Nephron progenitor cell (in vitro differentiated cells): ENCODE results near the gene IL36RN.

Experiments
- DNase-seq: peaks from one replicate; pipeline ENCODE4 v3.0.0; 2021
- H3K27ac Mint-ChIP-seq: 2 replicates; pipeline ENCODE4 v1.8.0; 2021; ENCODE audit warnings: mild to moderate bottlenecking, moderate library complexity, mixed read lengths
- H3K27me3 Mint-ChIP-seq: 2 replicates; pipeline ENCODE4 v1.8.0; 2021; ENCODE audit warnings: mild to moderate bottlenecking, low read depth, mixed read lengths; ENCODE audit not compliant: poor library complexity
- H3K36me3 Mint-ChIP-seq: 2 replicates; pipeline ENCODE4 v1.8.0; 2021; ENCODE audit warnings: low read depth, mixed read lengths
- H3K4me1 Mint-ChIP-seq: 2 replicates; pipeline ENCODE4 v1.8.0; 2021; ENCODE audit warnings: mixed read lengths
- H3K4me3 Mint-ChIP-seq: 2 replicates; pipeline ENCODE4 v1.8.0; 2021; ENCODE audit warnings: mild to moderate bottlenecking, moderate library complexity, mixed read lengths
- H3K9me3 Mint-ChIP-seq: 2 replicates; pipeline ENCODE4 v1.8.0; 2021; ENCODE audit warnings: mild to moderate bottlenecking, moderate library complexity, mixed read lengths
- TF ChIP-seq, protein P1 (sequence below): fragments of 200-600 bp; sonication (generic); IDR thresholded peaks from 2 replicates; pipeline ENCODE4 v1.5.0; 2021; ENCODE audit warnings: antibody characterized with exemption

The IL36RN gene

DNA sequence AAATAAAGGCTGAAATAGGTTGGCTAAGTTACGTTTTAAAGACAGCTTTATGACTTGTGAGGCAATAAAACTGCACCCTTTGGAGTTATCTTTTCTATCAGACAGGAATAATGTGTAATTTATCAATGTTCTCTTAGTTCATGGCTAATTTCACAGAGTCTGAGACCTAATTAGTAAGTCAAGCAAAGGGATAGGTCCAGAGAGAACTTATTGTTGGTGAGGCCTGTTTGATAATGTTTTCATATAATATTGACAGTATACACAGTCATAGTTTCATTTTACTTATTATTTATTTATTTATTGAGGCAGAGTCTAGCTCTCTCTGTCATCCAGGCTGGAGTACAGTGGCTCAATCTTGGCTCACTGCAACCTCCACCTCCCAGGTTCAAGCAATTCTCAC lies 1.9 kb upstream of the IL36RN start:
- H3K9me3 Mint-ChIP-seq = peaks cover 44% of the 10 kb centered on the region

DNA sequence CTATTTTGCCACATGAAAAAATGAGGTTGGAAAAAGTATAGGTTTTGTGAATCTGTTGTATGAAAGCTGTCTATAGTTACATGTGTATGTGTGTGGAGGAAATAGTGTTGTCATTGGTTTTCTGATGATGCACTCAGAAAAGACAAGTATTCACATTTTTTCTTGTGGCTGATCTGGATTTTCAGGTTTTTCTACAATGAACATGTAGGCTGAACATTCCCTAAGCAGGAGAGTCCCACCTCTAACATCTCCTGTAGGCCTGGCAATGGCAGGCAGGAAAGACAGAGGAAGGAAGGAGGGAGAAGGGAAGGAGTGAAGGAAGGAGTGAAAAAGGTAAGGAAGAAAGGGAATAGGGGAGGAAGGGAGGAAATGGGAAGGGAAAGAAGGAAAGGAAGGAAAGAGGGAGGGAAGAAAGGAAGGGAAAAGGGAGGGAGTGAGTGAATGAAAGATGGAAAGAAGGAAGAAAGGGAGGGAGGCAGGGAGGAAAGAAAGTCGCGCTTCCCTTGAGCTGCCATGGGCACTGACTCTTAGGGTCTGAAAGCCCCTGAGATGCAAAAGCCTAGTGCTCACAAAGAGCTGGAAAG lies 495 bp upstream of the IL36RN start:
- no peaks in the 10 kb centered on the region for H3K36me3 Mint-ChIP-seq
- peaks cover 33% of the 10 kb centered on the region for H3K9me3 Mint-ChIP-seq
- TF ChIP-seq, protein P1, sequence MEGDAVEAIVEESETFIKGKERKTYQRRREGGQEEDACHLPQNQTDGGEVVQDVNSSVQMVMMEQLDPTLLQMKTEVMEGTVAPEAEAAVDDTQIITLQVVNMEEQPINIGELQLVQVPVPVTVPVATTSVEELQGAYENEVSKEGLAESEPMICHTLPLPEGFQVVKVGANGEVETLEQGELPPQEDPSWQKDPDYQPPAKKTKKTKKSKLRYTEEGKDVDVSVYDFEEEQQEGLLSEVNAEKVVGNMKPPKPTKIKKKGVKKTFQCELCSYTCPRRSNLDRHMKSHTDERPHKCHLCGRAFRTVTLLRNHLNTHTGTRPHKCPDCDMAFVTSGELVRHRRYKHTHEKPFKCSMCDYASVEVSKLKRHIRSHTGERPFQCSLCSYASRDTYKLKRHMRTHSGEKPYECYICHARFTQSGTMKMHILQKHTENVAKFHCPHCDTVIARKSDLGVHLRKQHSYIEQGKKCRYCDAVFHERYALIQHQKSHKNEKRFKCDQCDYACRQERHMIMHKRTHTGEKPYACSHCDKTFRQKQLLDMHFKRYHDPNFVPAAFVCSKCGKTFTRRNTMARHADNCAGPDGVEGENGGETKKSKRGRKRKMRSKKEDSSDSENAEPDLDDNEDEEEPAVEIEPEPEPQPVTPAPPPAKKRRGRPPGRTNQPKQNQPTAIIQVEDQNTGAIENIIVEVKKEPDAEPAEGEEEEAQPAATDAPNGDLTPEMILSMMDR = no peak
- peaks cover 37% of the 10 kb centered on the region for H3K27me3 Mint-ChIP-seq
- no peak overlapping the region for H3K4me3 Mint-ChIP-seq
- H3K27ac Mint-ChIP-seq = no peak overlapping the region
- no peaks in the 10 kb centered on the region for H3K4me1 Mint-ChIP-seq
- no peak for DNase-seq

More for the DNA sequence above, 1.9 kb upstream of the IL36RN start:
- H3K36me3 Mint-ChIP-seq = no peaks in the 10 kb centered on the region
- peaks cover 40% of the 10 kb centered on the region for H3K27me3 Mint-ChIP-seq
- H3K4me3 Mint-ChIP-seq = no peak overlapping the region
- no peaks in the 10 kb centered on the region for H3K4me1 Mint-ChIP-seq
- no peak overlapping the region for H3K27ac Mint-ChIP-seq
- TF ChIP-seq, protein P1 = no peak
- DNase-seq = no peak

DNA sequence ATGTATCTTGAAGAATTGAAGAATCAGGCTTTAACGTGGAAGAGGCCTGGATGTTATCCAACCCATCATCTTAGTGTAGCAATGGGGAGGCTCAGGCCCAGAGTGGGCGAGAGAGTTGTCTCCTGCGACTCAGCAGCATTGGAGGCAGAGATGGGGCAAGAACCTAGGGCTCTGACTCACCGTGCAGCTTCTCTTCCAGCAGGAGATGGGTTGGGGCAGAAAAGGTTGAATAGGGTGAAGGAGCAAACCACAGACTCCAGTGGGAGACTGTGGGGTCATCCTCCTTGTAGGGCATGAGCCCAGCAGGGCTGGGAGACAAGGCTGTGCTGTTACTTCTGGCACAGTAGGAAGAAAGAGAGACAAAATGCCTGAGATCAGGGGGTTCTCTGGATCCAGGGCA lies 1.4 kb downstream of the IL36RN start:
- H3K27me3 Mint-ChIP-seq = peaks cover 29% of the 10 kb centered on the region

DNA sequence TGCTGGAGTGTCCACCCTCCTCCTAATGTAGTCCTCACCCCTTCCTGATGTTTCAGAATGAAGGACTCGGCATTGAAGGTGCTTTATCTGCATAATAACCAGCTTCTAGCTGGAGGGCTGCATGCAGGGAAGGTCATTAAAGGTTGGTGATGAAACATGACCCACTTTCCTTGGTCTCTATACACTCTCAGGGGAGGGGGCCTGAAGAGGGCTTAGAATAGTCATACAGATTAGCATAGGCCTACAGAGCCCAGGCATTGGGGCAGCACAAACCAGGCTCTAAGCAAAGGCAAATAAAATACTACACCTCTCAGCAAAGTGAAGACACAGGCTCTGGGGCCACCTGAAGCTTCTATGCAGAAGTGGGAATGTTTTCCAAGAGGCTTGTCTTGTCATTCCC lies 1.8 kb downstream of the IL36RN start:
- DNase-seq = no peak
- H3K36me3 Mint-ChIP-seq = no peaks in the 10 kb centered on the region
- no peak overlapping the region for H3K27ac Mint-ChIP-seq
- TF ChIP-seq, protein P1 = no peak
- no peak overlapping the region for H3K4me3 Mint-ChIP-seq
- H3K4me1 Mint-ChIP-seq = no peaks in the 10 kb centered on the region
- peaks cover 16% of the 10 kb centered on the region for H3K9me3 Mint-ChIP-seq
- H3K27me3 Mint-ChIP-seq = peaks cover 29% of the 10 kb centered on the region

More for the DNA sequence above, 1.4 kb downstream of the IL36RN start:
- Mint-ChIP-seq H3K9me3 (peaks cover 18% of the 10 kb centered on the region), H3K36me3 (no peaks in the 10 kb centered on the region), H3K4me3 (no peak overlapping the region), H3K27ac (no peak overlapping the region), H3K4me1 (no peaks in the 10 kb centered on the region)
- TF ChIP-seq, protein P1 = no peak
- no peak for DNase-seq

DNA sequence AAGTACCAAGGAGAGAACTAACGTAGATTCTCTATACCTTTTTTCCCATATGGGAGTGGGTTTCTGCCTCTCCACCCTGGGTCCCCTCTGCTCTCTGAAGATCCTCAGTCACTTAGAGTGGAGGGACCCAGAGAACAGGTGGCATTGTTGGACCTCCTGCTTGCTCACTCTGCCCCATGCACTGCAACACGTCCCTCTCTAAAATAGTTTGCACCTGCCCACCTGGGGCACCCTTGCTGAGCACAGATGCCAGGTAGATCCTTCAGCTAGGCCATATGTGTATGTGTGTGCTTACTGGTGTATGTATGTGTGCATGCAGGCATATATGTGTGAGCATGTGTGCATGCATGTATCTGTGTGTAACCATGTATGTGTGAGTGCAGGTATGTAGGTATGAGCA lies 2.2 kb downstream of the IL36RN start:
- H3K36me3 Mint-ChIP-seq = no peaks in the 10 kb centered on the region
- DNase-seq = no peak
- peaks cover 28% of the 10 kb centered on the region for H3K27me3 Mint-ChIP-seq
- H3K27ac Mint-ChIP-seq = no peak overlapping the region
- peaks cover 11% of the 10 kb centered on the region for H3K9me3 Mint-ChIP-seq
- TF ChIP-seq, protein P1 = no peak
- no peak overlapping the region for H3K4me3 Mint-ChIP-seq
- H3K4me1 Mint-ChIP-seq = no peaks in the 10 kb centered on the region
